ENCODE data around the gene PLCB1. TPM values are rescaled to one million over a fixed set of nuclear protein-coding genes. Genes with fewer than 3 reads are reported as not detected.

PLCB1 gene
- total and polyA plus RNA-seq, 2 donors (not counting 1 experiment from before 2014, with no cell fraction given) = 13.4 to 23.3 TPM

GRCh38 chr20:8782804-8783203 lies 650.7 kb downstream of the PLCB1 start:
- H3K27ac ChIP-seq (ENCODE audit: insufficient read depth, low read length) = no peak overlapping the region
- no peaks in the 10 kb centered on the region for H3K4me1 ChIP-seq (ENCODE audit: control insufficient read depth, extremely low read depth, insufficient read depth, low read length)

DNA sequence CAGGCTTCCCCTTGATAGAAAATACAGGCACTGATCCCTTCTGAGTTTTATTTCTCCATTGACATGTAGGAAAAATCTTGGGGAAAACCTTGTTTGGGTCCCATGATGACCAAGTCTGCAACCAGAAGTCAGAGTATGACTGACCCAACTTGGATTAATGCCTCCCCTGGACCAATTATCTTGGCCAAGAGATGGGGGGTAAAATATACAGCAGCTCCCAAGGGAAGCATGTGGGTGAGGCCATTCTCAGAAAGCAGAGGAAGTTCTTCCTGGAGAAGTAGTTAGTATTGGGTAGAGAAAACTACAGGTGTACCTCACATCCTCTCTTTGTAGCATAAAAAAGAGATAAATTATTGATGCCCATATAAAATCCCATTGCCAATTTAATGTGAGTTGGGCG lies 651.7 kb downstream of the PLCB1 start:
- Histone ChIP-seq H3K27ac (ENCODE audit: insufficient read depth, low read length) (no peak overlapping the region), H3K79me2 (ENCODE audit: control insufficient read depth, insufficient read depth, low read length) (no peaks in the 10 kb centered on the region), H4K20me1 (ENCODE audit: control insufficient read depth, extremely low read depth, insufficient read depth, low read length) (no peaks in the 10 kb centered on the region), H3K9me3 (ENCODE audit: control insufficient read depth, insufficient read depth, low read depth, low read length) (no peaks in the 10 kb centered on the region), H3K36me3 (ENCODE audit: control insufficient read depth, insufficient read depth, low read length) (no peaks in the 10 kb centered on the region), H3K4me3 (replicated peaks in 1 of 4; ENCODE audit: control extremely low read depth in 1 of 4, insufficient read depth in 1 of 4, low read depth in 3 of 4, low read length in 4 of 4) (no peak overlapping the region), H3K4me2 (ENCODE audit: extremely low read depth, insufficient read depth, low read length) (no peak overlapping the region), H3K4me1 (ENCODE audit: control insufficient read depth, extremely low read depth, insufficient read depth, low read length) (no peaks in the 10 kb centered on the region), H3K27me3 (ENCODE audit: control insufficient read depth, insufficient read depth, low read length) (no peaks in the 10 kb centered on the region), H2AFZ (ENCODE audit: low read length) (no peak overlapping the region), H3K9ac (ENCODE audit: insufficient read depth, low read length) (no peak overlapping the region)
- TF ChIP-seq CTCF (conservative IDR thresholded peaks at IDR 0.05 in 1 of 2, IDR thresholded peaks at IDR 0.05 in 1 of 2; ENCODE audit: low read depth in 1 of 2, low read length in 2 of 2) = no peak
- no peak for TF ChIP-seq EZH2 (IDR thresholded peaks at IDR 0.05; ENCODE audit: low read length, missing control alignments)
- DNase-seq (ENCODE audit: low read depth in 2 of 2) = no peak

More at GRCh38 chr20:8782804-8783203, 650.7 kb downstream of the PLCB1 start:
- no peak for TF ChIP-seq CTCF (conservative IDR thresholded peaks at IDR 0.05 in 1 of 2, IDR thresholded peaks at IDR 0.05 in 1 of 2; ENCODE audit: low read depth in 1 of 2, low read length in 2 of 2)
- TF ChIP-seq EZH2 (IDR thresholded peaks at IDR 0.05; ENCODE audit: low read length, missing control alignments) = no peak
- Histone ChIP-seq H3K4me2 (ENCODE audit: extremely low read depth, insufficient read depth, low read length) (no peak overlapping the region), H2AFZ (ENCODE audit: low read length) (no peak overlapping the region), H3K9ac (ENCODE audit: insufficient read depth, low read length) (no peak overlapping the region), H4K20me1 (ENCODE audit: control insufficient read depth, extremely low read depth, insufficient read depth, low read length) (no peaks in the 10 kb centered on the region), H3K9me3 (ENCODE audit: control insufficient read depth, insufficient read depth, low read depth, low read length) (no peaks in the 10 kb centered on the region), H3K27me3 (ENCODE audit: control insufficient read depth, insufficient read depth, low read length) (no peaks in the 10 kb centered on the region), H3K4me3 (replicated peaks in 1 of 4; ENCODE audit: control extremely low read depth in 1 of 4, insufficient read depth in 1 of 4, low read depth in 3 of 4, low read length in 4 of 4) (no peak overlapping the region), H3K79me2 (ENCODE audit: control insufficient read depth, insufficient read depth, low read length) (no peaks in the 10 kb centered on the region), H3K36me3 (ENCODE audit: control insufficient read depth, insufficient read depth, low read length) (no peaks in the 10 kb centered on the region)
- DNase-seq (ENCODE audit: low read depth in 2 of 2) = peak; percentile 39 to 44

GRCh38 chr20:8786383-8786782 lies 654.3 kb downstream of the PLCB1 start:
- H3K4me1 ChIP-seq (ENCODE audit: control insufficient read depth, extremely low read depth, insufficient read depth, low read length) = no peaks in the 10 kb centered on the region
- H3K27me3 ChIP-seq (ENCODE audit: control insufficient read depth, insufficient read depth, low read length) = no peaks in the 10 kb centered on the region
- H3K4me2 ChIP-seq (ENCODE audit: extremely low read depth, insufficient read depth, low read length) = no peak overlapping the region
- TF ChIP-seq CTCF (conservative IDR thresholded peaks at IDR 0.05 in 1 of 2, IDR thresholded peaks at IDR 0.05 in 1 of 2; ENCODE audit: low read depth in 1 of 2, low read length in 2 of 2) (no peak), EZH2 (IDR thresholded peaks at IDR 0.05; ENCODE audit: low read length, missing control alignments) (no peak)
- H3K9me3 ChIP-seq (ENCODE audit: control insufficient read depth, insufficient read depth, low read depth, low read length) = no peaks in the 10 kb centered on the region
- H3K4me3 ChIP-seq (replicated peaks in 1 of 4; ENCODE audit: control extremely low read depth in 1 of 4, insufficient read depth in 1 of 4, low read depth in 3 of 4, low read length in 4 of 4) = no peak overlapping the region
- no peak overlapping the region for H2AFZ ChIP-seq (ENCODE audit: low read length)
- H3K79me2 ChIP-seq (ENCODE audit: control insufficient read depth, insufficient read depth, low read length) = no peaks in the 10 kb centered on the region
- no peaks in the 10 kb centered on the region for H4K20me1 ChIP-seq (ENCODE audit: control insufficient read depth, extremely low read depth, insufficient read depth, low read length)
- no peak for DNase-seq (ENCODE audit: low read depth in 2 of 2)
- H3K9ac ChIP-seq (ENCODE audit: insufficient read depth, low read length) = no peak overlapping the region
- no peak overlapping the region for H3K27ac ChIP-seq (ENCODE audit: insufficient read depth, low read length)
- H3K36me3 ChIP-seq (ENCODE audit: control insufficient read depth, insufficient read depth, low read length) = no peaks in the 10 kb centered on the region
